Suprapubic skin (tissue), 4 donors: ENCODE measurements around the gene TRAF3.

Experiments
- EP300 ChIP-seq: sonication (generic); formaldehyde crosslinking; IDR thresholded peaks from one replicate; pipeline ENCODE4 v1.6.1; 2017; ENCODE audit warnings: antibody characterized with exemption
- POLR2A ChIP-seq, 2 donors: fragments of 450-650 bp; IDR thresholded peaks; one replicate each; pipeline ENCODE4 v1.6.1; 2017; ENCODE audit warnings: antibody characterized with exemption in 2 of 2, mild to moderate bottlenecking in 2 of 2, moderate library complexity in 2 of 2
- POLR2AphosphoS5 ChIP-seq, 3 donors: sonication (generic); formaldehyde crosslinking; IDR thresholded peaks; one replicate each; pipeline ENCODE4 v1.6.1; 2017; ENCODE audit warnings: antibody characterized with exemption in 3 of 3
- TF ChIP-seq, protein P1 (sequence below), 2 donors: fragments of 200-600 bp in 1 of 2; fragments of 450-650 bp in 1 of 2; sonication (generic) in 1 of 2; IDR thresholded peaks; one replicate each; pipeline ENCODE4 v1.5.1; 2016 to 2019; ENCODE audit warnings: antibody characterized with exemption in 2 of 2, mild to moderate bottlenecking in 1 of 2, moderate library complexity in 1 of 2

DNA sequence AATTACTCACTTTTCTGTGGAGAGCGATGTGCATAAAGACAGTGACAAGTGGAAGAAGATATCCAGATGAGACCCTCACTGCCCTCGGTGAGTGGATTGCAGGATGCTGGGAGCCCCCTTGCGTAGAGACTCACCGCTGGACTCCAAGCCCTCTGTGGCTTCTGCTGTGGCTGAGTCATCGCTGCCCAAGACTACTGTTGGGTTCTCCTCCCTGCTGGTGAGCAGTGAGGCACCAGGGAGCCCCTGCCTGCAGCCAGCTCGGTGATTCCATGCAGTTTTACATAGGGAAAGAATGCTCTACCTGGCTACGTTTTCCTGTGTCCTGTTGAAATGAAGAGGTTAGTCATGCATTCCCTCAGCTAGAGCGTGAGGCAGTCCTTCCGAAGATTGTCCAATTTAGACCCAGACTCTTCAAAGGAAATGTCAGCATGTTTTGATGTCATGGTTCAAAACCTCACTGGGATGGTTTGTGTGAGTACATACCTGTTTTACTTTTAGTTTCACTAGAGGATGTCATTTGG, 28.2 kb downstream of the TRAF3 start:
- TF ChIP-seq POLR2A (IDR thresholded peaks at IDR 0.05) (no peak), EP300 (no peak), POLR2AphosphoS5 (IDR thresholded peaks at IDR 0.05) (no peak)
- TF ChIP-seq, protein P1, sequence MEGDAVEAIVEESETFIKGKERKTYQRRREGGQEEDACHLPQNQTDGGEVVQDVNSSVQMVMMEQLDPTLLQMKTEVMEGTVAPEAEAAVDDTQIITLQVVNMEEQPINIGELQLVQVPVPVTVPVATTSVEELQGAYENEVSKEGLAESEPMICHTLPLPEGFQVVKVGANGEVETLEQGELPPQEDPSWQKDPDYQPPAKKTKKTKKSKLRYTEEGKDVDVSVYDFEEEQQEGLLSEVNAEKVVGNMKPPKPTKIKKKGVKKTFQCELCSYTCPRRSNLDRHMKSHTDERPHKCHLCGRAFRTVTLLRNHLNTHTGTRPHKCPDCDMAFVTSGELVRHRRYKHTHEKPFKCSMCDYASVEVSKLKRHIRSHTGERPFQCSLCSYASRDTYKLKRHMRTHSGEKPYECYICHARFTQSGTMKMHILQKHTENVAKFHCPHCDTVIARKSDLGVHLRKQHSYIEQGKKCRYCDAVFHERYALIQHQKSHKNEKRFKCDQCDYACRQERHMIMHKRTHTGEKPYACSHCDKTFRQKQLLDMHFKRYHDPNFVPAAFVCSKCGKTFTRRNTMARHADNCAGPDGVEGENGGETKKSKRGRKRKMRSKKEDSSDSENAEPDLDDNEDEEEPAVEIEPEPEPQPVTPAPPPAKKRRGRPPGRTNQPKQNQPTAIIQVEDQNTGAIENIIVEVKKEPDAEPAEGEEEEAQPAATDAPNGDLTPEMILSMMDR (IDR thresholded peaks at IDR 0.05) = no peak
